ENCODE results near the gene CEP68.

CEP68 gene

GRCh38 chr2:65059071-65059470 lies 2.9 kb downstream of the CEP68 start:
- FAIRE-seq = no peak

- no peak for FAIRE-seq
These were observed 5.1 kb downstream of the CEP68 start for GRCh38 chr2:65061146-65061909.

- FAIRE-seq = no peak
These were observed 5.7 kb downstream of the CEP68 start for GRCh38 chr2:65061910-65062339.

- no peak for FAIRE-seq
These were observed 6.9 kb downstream of the CEP68 start for GRCh38 chr2:65062843-65063825.

GRCh38 chr2:65064728-65065552 lies 8.7 kb downstream of the CEP68 start:
- FAIRE-seq = no peak

- FAIRE-seq = no peak
These were observed 11.8 kb downstream of the CEP68 start for GRCh38 chr2:65067806-65068553.

GRCh38 chr2:65069439-65069824 lies 13.2 kb downstream of the CEP68 start:
- FAIRE-seq = no peak

GRCh38 chr2:65070172-65070830 lies 14.1 kb downstream of the CEP68 start:
- FAIRE-seq = no peak

GRCh38 chr2:65070856-65071255 lies 14.6 kb downstream of the CEP68 start:
- FAIRE-seq = no peak

GRCh38 chr2:65071499-65072180 lies 15.4 kb downstream of the CEP68 start:
- no peak for FAIRE-seq

- FAIRE-seq = no peak
These were observed 16.2 kb downstream of the CEP68 start for GRCh38 chr2:65072181-65072970.

GRCh38 chr2:65073879-65074565 lies 17.8 kb downstream of the CEP68 start:
- FAIRE-seq = no peak

GRCh38 chr2:65075176-65075575 lies 19.0 kb downstream of the CEP68 start:
- no peak for FAIRE-seq

GRCh38 chr2:65075605-65076344 lies 19.6 kb downstream of the CEP68 start:
- FAIRE-seq = no peak

- no peak for FAIRE-seq
These were observed 20.1 kb downstream of the CEP68 start for GRCh38 chr2:65076345-65076710.

GRCh38 chr2:65077898-65078297 lies 21.7 kb downstream of the CEP68 start:
- no peak for FAIRE-seq

GRCh38 chr2:65079017-65079416 lies 22.8 kb downstream of the CEP68 start:
- no peak for FAIRE-seq

GRCh38 chr2:65081232-65081685 lies 25.0 kb downstream of the CEP68 start:
- FAIRE-seq = no peak

- FAIRE-seq = no peak
These were observed 28.9 kb downstream of the CEP68 start for GRCh38 chr2:65085148-65085547.

All from TTC549 (cell line).